ENCODE results near the gene TUBA4A. TPM values are rescaled to one million over a fixed set of nuclear protein-coding genes. Genes with fewer than 3 reads are reported as not detected.

TUBA4A gene
- total and polyA plus RNA-seq, 2 of the 4 experiments (the other 2 are of a cell fraction), result 21.9 to 35.6 TPM

GRCh38 chr2:219302412-219302968 lies 48.8 kb upstream of the TUBA4A start:
- intact Hi-C loops (cut with micrococcal nuclease), result no loop called here
- no TSS peak for BruUV-seq (replicated peaks)
- no peaks in the 10 kb centered on the region for H4K20me1 ChIP-seq (ENCODE audit: insufficient read depth, low read length)
- ATAC-seq (ENCODE audit: low read depth) (no peak), DNase-seq (no peak)
- ChIA-PET POLR2A (ENCODE audit: unreplicated experiment) (no interaction called here), CTCF (no interaction called here)
- no peak overlapping the region for H2AK9ac ChIP-seq (replicated peaks; ENCODE audit: low read depth, low read length, poor library complexity)
- no peaks in the 10 kb centered on the region for H3K9me1 ChIP-seq (ENCODE audit: insufficient read depth, low read length)
- H3K4me3 ChIP-seq (ENCODE audit: insufficient read depth, low read depth, low read length), result no peak overlapping the region
- H3K23ac ChIP-seq (ENCODE audit: low read depth, low read length), result no peak overlapping the region
- no peak overlapping the region for H2AK5ac ChIP-seq (ENCODE audit: low read depth, low read length)
- no peak overlapping the region for H3K4ac ChIP-seq (ENCODE audit: low read depth, low read length)
- in situ Hi-C loops (cut with MboI; ENCODE audit: low sequenced_read_pairs), result no loop called here
- H3K9ac ChIP-seq (ENCODE audit: low read depth, low read length), result no peak overlapping the region
- H3K18ac ChIP-seq (ENCODE audit: low read depth, low read length), result no peak overlapping the region
- peaks cover 4% of the 10 kb centered on the region for H3K36me3 ChIP-seq (ENCODE audit: control insufficient read depth, insufficient read depth, low read length)
- no peak for TF ChIP-seq MAFK (IDR thresholded peaks at IDR 0.05; ENCODE audit: low read depth, low read length)
- TF ChIP-seq USF2 (IDR thresholded peaks at IDR 0.05; ENCODE audit: low read depth, low read length), result no peak
- TF ChIP-seq RCOR1 (IDR thresholded peaks at IDR 0.05; ENCODE audit: insufficient replicate concordance, low read length), result no peak
- TF ChIP-seq CTCF (conservative IDR thresholded peaks at IDR 0.05; ENCODE audit: low read depth, low read length), result no peak
- no peak for TF ChIP-seq POLR2A (IDR thresholded peaks at IDR 0.05; ENCODE audit: low read depth, low read length)
- TF ChIP-seq RFX5 (IDR thresholded peaks at IDR 0.05; ENCODE audit: low read depth, low read length), result no peak
- no peak for TF ChIP-seq BHLHE40 (IDR thresholded peaks at IDR 0.05; ENCODE audit: low read depth, low read length)
- no peak for TF ChIP-seq NFE2L2 (IDR thresholded peaks at IDR 0.05; ENCODE audit: low read depth, low read length)
- no peak for TF ChIP-seq SMC3 (IDR thresholded peaks at IDR 0.05; ENCODE audit: low read depth, low read length)
- no peak for TF ChIP-seq FOS (IDR thresholded peaks at IDR 0.05; ENCODE audit: low read depth, low read length)
- no peak for TF ChIP-seq CEBPB (IDR thresholded peaks at IDR 0.05; ENCODE audit: low read depth, low read length)
- TF ChIP-seq MXI1 (IDR thresholded peaks at IDR 0.05; ENCODE audit: borderline replicate concordance, low read depth, low read length), result no peak
- no peak for TF ChIP-seq RAD21 (IDR thresholded peaks at IDR 0.05; ENCODE audit: low read length)
- TF ChIP-seq CHD1 (IDR thresholded peaks at IDR 0.05; ENCODE audit: low read depth, low read length), result no peak
- TF ChIP-seq MAZ (IDR thresholded peaks at IDR 0.05; ENCODE audit: borderline replicate concordance, low read depth, low read length), result no peak
- TF ChIP-seq ELK1 (IDR thresholded peaks at IDR 0.05; ENCODE audit: borderline replicate concordance, low read depth, low read length), result no peak
- H3K27ac ChIP-seq (ENCODE audit: insufficient read depth, low read length), result no peak overlapping the region
- no peaks in the 10 kb centered on the region for H3K27me3 ChIP-seq (ENCODE audit: control insufficient read depth, insufficient read depth, low read length)
- H2BK120ac ChIP-seq (ENCODE audit: low read depth, low read length), result no peak overlapping the region
- H3K56ac ChIP-seq (ENCODE audit: extremely low read depth, insufficient read depth, low read length), result no peak overlapping the region
- WGBS, 2 experiments (ENCODE audit: extremely low coverage in 2 of 2, insufficient read length in 1 of 2), result 77% methylated on average over 4 of the region's 11 CpGs; no CpG with 5 or more reads in 1 of the 2 experiments
- H2BK20ac ChIP-seq (ENCODE audit: low read depth, low read length), result no peak overlapping the region
- no peak overlapping the region for H3K14ac ChIP-seq (replicated peaks; ENCODE audit: low read depth, low read length)
- no peak overlapping the region for H2BK5ac ChIP-seq (ENCODE audit: low read depth, low read length, poor library complexity, severe bottlenecking)
- dilution Hi-C loops (cut with HindIII; ENCODE audit: low sequenced_read_pairs, unreplicated experiment), result no loop called here
- no peak overlapping the region for H2BK15ac ChIP-seq (ENCODE audit: low read depth, low read length)
- H3K4me2 ChIP-seq (ENCODE audit: low read depth, low read length), result no peak overlapping the region
- no peak overlapping the region for H4K91ac ChIP-seq (ENCODE audit: insufficient read depth, low read depth, low read length)
- H3K9me3 ChIP-seq (ENCODE audit: control insufficient read depth, insufficient read depth, low read length), result no peaks in the 10 kb centered on the region
- no peak overlapping the region for H4K8ac ChIP-seq (ENCODE audit: low read depth in 2 of 2, low read length in 2 of 2)
- H3K4me1 ChIP-seq (ENCODE audit: control insufficient read depth, insufficient read depth, low read length), result peaks cover 2% of the 10 kb centered on the region; the same call in 1 of the 2 replicates
- H3K79me1 ChIP-seq (ENCODE audit: low read depth in 1 of 2, low read length in 2 of 2), result no peaks in the 10 kb centered on the region
- H4K5ac ChIP-seq (ENCODE audit: low read depth, low read length), result no peak overlapping the region
- no peak overlapping the region for H2AFZ ChIP-seq (replicated peaks; ENCODE audit: low read length, poor library complexity)

Measured in IMR-90 (cell line).